WI38 (cell line): ENCODE data around the gene BPIFA2.

ENCODE experiments used
- H3K4me3 ChIP-seq: 2 replicates; pipeline ENCODE4 v1.5.1; 2011; ENCODE audit warnings: low read depth, mild to moderate bottlenecking, control low read depth, low read length
- TF ChIP-seq, protein P1 (sequence below): IDR thresholded peaks from 2 replicates; pipeline ENCODE4 v1.5.1; 2012; ENCODE audit warnings: low read depth, mild to moderate bottlenecking, control low read depth, low read length

The BPIFA2 gene

DNA sequence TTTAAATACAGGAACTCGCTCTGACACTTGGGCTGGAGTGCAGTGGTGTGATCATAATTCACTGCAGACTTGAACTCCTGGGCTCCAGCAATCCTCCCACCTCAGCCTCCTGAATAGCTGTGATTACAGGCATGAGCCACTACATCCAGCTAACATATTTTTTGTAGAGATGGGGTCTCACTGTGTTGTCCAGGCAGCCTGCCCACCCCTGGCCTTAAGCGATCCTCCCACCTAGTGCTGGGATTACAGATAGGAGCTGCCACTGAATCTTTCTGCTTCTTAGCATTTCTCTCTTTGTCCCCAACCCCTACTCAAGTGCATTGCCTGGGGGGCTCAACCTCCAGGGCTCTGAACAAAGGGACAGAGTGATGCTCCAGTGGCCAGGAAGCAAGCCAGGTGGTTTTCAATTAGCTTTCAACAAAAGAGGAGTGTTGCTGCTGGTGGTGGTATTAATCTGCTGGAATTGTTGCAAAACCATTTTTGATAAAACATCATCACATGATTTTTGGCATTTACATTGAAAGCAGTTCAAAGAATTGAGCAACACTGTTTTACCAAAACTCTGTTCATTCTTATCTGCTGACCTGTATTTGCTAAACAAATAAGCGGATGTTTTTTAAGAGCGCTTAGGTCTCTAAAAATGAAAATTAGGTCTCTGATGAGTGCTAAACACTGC lies 40.4 kb upstream of the BPIFA2 start:
- TF ChIP-seq, protein P1, sequence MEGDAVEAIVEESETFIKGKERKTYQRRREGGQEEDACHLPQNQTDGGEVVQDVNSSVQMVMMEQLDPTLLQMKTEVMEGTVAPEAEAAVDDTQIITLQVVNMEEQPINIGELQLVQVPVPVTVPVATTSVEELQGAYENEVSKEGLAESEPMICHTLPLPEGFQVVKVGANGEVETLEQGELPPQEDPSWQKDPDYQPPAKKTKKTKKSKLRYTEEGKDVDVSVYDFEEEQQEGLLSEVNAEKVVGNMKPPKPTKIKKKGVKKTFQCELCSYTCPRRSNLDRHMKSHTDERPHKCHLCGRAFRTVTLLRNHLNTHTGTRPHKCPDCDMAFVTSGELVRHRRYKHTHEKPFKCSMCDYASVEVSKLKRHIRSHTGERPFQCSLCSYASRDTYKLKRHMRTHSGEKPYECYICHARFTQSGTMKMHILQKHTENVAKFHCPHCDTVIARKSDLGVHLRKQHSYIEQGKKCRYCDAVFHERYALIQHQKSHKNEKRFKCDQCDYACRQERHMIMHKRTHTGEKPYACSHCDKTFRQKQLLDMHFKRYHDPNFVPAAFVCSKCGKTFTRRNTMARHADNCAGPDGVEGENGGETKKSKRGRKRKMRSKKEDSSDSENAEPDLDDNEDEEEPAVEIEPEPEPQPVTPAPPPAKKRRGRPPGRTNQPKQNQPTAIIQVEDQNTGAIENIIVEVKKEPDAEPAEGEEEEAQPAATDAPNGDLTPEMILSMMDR, result no peak
- no peak overlapping the region for H3K4me3 ChIP-seq

DNA sequence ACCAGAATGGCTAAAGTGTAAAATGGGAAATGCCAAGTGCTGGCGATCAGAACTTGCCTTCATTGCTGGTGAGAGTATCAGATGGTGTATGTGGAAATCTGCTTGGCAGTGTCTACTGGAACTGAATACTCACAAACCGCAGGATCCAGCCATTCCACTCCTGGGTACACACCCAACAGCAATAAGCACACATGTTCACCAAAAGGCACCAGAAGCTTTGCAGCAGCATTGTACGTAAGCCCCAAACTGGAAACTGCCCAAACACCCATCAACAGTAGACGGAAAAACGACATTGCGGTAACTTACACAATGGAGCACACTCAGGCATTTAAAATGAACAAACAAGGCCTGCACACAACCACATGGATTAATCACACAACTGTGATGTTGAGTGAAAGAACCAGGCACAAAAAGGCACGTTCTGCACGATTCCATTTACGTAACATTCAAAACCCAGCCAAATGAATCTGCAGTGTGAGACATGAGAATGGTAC lies 37.3 kb upstream of the BPIFA2 start:
- TF ChIP-seq, protein P1, result no peak
- no peak overlapping the region for H3K4me3 ChIP-seq

DNA sequence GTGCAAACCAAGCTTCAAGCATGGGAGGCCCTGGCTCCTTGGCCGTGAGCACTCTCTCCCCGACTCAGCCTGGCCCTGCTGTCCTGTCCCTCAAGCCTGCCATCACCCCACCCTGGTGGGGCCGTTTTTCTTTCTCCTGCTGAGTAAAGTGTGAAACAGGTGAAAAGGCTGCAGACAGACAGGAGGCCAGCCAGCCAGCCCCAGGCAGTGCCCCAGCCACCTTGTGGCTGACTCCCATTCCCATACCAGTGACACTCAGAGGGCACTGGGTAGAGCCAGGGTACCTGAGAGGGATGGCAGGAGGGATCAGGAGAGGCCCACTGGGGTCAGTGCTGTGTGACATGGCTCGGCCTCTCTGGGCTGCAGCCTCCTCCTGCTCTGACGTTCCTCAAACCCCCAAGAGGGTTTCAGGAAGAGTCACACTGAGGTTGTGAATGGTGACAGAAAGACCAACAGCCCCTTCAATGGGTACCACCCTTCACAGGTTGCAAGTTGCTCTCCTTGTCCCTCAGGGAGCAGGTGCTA lies 35.9 kb upstream of the BPIFA2 start:
- no peak overlapping the region for H3K4me3 ChIP-seq
- TF ChIP-seq, protein P1, result no peak

DNA sequence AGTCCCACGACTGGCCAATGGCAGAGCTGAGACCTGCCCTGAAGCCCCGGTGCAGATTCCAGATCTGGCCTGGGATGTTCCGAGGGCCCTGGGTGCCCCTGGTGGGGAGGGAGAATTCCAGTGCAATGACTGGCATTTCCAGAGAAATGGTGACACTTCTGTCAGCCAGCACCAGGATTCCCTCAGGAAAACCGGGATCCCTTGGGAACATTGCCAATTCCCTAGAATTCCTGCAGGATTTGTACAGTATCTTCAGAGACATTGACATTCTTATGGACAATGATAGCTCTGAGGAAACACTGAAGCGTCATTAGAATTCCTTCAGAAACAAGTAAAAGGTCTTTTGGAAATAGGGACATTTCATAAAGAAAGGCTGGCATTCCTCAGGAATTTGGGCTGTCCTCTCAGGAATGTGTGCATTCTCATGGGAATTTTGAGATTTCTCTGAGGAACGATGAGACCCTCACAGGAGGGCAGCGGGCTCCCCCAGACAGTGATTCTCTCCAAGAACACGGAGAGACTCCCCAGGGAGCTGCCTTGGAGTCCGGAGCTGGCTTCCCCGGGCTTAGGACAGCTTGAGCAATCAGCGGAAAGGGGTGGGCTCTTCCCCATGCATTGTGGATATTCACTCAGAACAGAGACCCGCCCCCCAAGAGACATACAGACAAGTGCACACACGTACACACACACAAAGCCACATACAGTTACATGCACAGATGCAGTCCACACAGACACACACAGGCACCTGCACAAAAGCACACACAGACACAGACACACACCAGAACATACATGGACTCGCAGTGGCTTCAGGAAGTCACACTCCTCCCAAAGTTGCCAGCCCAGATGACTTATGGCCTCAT lies 35.2 kb upstream of the BPIFA2 start:
- TF ChIP-seq, protein P1, result no peak
- H3K4me3 ChIP-seq, result no peak overlapping the region

DNA sequence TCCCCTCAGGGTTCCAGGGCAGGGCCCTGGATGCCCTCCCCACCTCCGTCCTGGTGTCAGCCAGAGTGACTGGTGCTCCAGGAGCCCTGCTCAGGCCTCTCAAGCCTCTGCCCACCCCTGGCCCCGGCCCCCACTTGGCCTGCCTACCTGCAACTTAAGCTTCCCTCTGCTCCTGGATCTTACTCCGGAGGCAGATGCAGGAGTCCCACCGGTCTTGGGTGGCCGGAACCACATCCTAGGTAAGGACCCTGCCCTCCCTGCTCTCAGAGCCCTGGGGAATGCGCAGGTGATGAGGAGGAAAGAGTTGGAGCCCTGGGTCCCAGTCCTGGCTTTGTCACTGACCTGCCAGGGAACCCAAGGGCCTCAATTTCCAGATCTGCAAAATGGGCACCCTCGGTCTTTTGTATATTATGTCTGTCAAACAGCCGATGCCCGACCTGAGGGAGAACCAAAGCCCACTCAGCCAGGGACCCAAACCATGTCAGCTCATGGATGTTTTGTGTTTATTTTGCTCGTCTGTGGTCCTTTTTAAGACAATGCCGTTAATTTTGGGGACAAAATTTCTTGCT lies 34.5 kb upstream of the BPIFA2 start:
- no peak overlapping the region for H3K4me3 ChIP-seq

DNA sequence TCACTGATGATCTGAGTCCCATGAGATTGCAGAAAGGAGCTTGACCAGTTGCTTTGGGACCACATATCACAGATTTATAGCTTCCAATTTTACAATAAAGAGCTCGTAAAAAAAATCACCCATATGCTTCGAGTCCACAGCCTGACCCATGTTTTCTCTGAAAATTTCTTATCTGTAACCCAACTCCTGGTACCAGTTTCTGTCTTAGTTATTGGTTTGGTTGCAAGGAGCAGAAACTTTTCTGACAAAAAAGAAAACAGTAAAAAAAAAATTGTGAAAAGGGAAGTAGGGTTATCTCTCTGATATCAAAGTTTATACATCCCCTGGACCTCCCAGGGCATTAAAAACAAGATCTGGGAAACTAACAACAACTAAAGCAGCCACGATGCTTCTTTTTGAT lies 30.8 kb upstream of the BPIFA2 start:
- TF ChIP-seq, protein P1, result no peak
- no peak overlapping the region for H3K4me3 ChIP-seq

More for the DNA sequence above, 34.5 kb upstream of the BPIFA2 start:
- TF ChIP-seq, protein P1, result no peak
